Lung (tissue), 12 donors: ENCODE measurements around the gene OOSP1. TPM values are rescaled to one million over a fixed set of nuclear protein-coding genes. Genes with fewer than 3 reads are reported as not detected.

Source experiments
- ATAC-seq: fragments of 200-7000 bp; cut with Tn5 transposase; one replicate; pipeline ENCODE4 v1.9.1; 2020; ENCODE audit warnings: moderate number of reproducible peaks; ENCODE audit not compliant: insufficient read depth, low FRiP score
- DNase-seq, 3 donors: peaks; one replicate each; pipeline ENCODE4 v3.0.0-alpha.2; 2013 to 2017
- H3K27ac ChIP-seq, 2 donors: one replicate each; pipeline ENCODE4 v1.5.1; 2013; ENCODE audit warnings: mild to moderate bottlenecking in 2 of 2, moderate library complexity in 2 of 2, control low read depth in 1 of 2, inconsistent platforms in 1 of 2, low read depth in 1 of 2, low read length in 1 of 2
- H3K27me3 ChIP-seq, 3 donors: one replicate each; pipeline ENCODE4 v1.5.1; 2013; ENCODE audit warnings: low read length in 2 of 3; ENCODE audit not compliant: control insufficient read depth in 3 of 3, insufficient read depth in 3 of 3
- H3K36me3 ChIP-seq, 4 donors: one replicate each; pipeline ENCODE4 v1.5.1; 2013; ENCODE audit warnings: low read length in 4 of 4, mild to moderate bottlenecking in 1 of 4, moderate library complexity in 1 of 4; ENCODE audit not compliant: control insufficient read depth in 4 of 4, insufficient read depth in 4 of 4
- H3K4me1 ChIP-seq, 5 donors: one replicate each; pipeline ENCODE4 v1.5.1; 2013; ENCODE audit warnings: low read length in 5 of 5, mild to moderate bottlenecking in 2 of 5, moderate library complexity in 1 of 5; ENCODE audit not compliant: control insufficient read depth in 5 of 5, insufficient read depth in 5 of 5
- H3K4me3 ChIP-seq: one replicate; pipeline ENCODE4 v1.5.1; 2013; ENCODE audit warnings: mild to moderate bottlenecking, control low read depth, moderate library complexity
- H3K9ac ChIP-seq, 2 donors: one replicate each; pipeline ENCODE4 v1.5.1; 2013; ENCODE audit warnings: low read length in 2 of 2, control low read depth in 1 of 2; ENCODE audit not compliant: insufficient read depth in 1 of 2
- H3K9me3 ChIP-seq, 4 donors: one replicate each; pipeline ENCODE4 v1.5.1; 2013; ENCODE audit warnings: low read length in 3 of 4, mild to moderate bottlenecking in 1 of 4, moderate library complexity in 1 of 4; ENCODE audit not compliant: control insufficient read depth in 4 of 4, insufficient read depth in 3 of 4
- CTCF ChIP-seq: IDR thresholded peaks from 2 replicates; pipeline ENCODE4 v1.5.1; 2012; ENCODE audit warnings: mild to moderate bottlenecking; ENCODE audit errors: control extremely low read depth, extremely low read depth
- WGBS, 2 donors: extraction: QIAGEN DNeasy Blood & Tissue Kit; methylation state at CpG; one replicate each; pipeline ENCODE4 v1.1.7; 2013; 5-methylcytosine and 5-hydroxymethylcytosine counted together
- polyA plus RNA-seq, 2 donors: library from polyadenylated mRNA; stranded (reverse); fragments of 200-250 nt; gene quantifications; one replicate each; pipeline ENCODE4 v1.2.1, GENCODE V29; 2013
- total RNA-seq, 2 donors: library from RNA; depleted of rRNA in 1 of 2; stranded (reverse); fragments of >200 nt in 1 of 2; gene quantifications; one replicate each; pipeline ENCODE4 v1.2.1, GENCODE V29; 2014 to 2021
- donor health status: control.
- donor health status: control.
- donor health status: Bipolar disorder and iron deficiency.
- donor health status: healthy.
- donor health status: DM: yes; HTN: yes; CAD: no.

The OOSP1 gene
- total and polyA plus RNA-seq, 4 donors = not detected

- Histone ChIP-seq H3K4me3 (no peak overlapping the region), H3K36me3 (no peaks in the 10 kb centered on the region), H3K27me3 (no peaks in the 10 kb centered on the region), H3K27ac (no peak overlapping the region), H3K4me1 (peaks cover 0 to 10% (median 0%) of the 10 kb centered on the region in 5 donors), H3K9me3 (peaks cover 0 to 2% (median 0%) of the 10 kb centered on the region in 4 donors), H3K9ac (no peak overlapping the region)
- TF ChIP-seq CTCF = no peak
- no peak for DNase-seq
- no peak for ATAC-seq
- WGBS, 2 donors = 75 to 84% methylated on average over 7 of the region's 7 CpGs
Measured at GRCh38 chr11:59965424-59965823, 27.2 kb downstream of the OOSP1 start.

GRCh38 chr11:59966201-59966600 is 28.0 kb downstream of the OOSP1 start:
- H3K9me3 ChIP-seq = no peaks in the 10 kb centered on the region
- no peak for TF ChIP-seq CTCF
- H3K27ac ChIP-seq = no peak overlapping the region
- no peaks in the 10 kb centered on the region for H3K27me3 ChIP-seq
- DNase-seq (no peak), ATAC-seq (no peak)
- peaks cover 0 to 10% (median 0%) of the 10 kb centered on the region in 5 donors for H3K4me1 ChIP-seq
- no peak overlapping the region for H3K4me3 ChIP-seq
- WGBS, 2 donors = 96 to 97% methylated on average over 3 of the region's 3 CpGs
- H3K9ac ChIP-seq = no peak overlapping the region
- no peaks in the 10 kb centered on the region for H3K36me3 ChIP-seq

GRCh38 chr11:59967677-59968394 is 29.6 kb downstream of the OOSP1 start:
- Histone ChIP-seq H3K4me1 (peaks cover 0 to 6% (median 0%) of the 10 kb centered on the region in 5 donors), H3K4me3 (no peak overlapping the region), H3K9ac (no peak overlapping the region), H3K36me3 (no peaks in the 10 kb centered on the region), H3K9me3 (no peaks in the 10 kb centered on the region), H3K27ac (no peak overlapping the region), H3K27me3 (no peaks in the 10 kb centered on the region)
- no peak for TF ChIP-seq CTCF
- WGBS, 2 donors = 88 to 94% methylated on average over 3 of the region's 3 CpGs
- no peak for DNase-seq
- no peak for ATAC-seq

- ATAC-seq (no peak), DNase-seq (no peak)
- WGBS, 2 donors = 70 to 92% methylated on average over 1 of the region's 1 CpG
- Histone ChIP-seq H3K36me3 (no peaks in the 10 kb centered on the region), H3K4me1 (peaks cover 0 to 6% (median 0%) of the 10 kb centered on the region in 5 donors), H3K27ac (no peak overlapping the region), H3K4me3 (no peak overlapping the region), H3K9ac (no peak overlapping the region), H3K27me3 (no peaks in the 10 kb centered on the region), H3K9me3 (no peaks in the 10 kb centered on the region)
- TF ChIP-seq CTCF = no peak
Measured at GRCh38 chr11:59968395-59968783, 30.2 kb downstream of the OOSP1 start.
